ENCODE measurements around the gene CREB3L4.

DNA sequence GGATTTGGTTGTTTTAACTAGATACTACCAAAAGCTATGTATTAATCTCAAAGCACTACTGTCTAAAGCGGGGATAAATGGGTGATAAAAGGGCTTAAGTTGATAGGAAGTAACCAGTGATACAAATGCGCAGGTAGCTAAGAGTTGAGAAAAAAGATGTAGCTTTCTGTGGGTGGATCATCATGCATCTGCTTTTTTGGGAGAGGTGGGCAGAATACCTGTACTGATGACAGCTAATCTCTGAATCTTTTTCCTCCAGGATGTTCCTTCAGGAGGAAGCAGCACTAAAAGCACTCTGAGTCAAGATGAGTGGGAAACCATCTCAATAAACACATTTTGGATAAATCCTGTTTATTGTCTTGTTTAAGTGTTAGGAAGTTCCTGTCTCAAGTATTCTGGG, 24.1 kb downstream of the CREB3L4 start:
- TF ChIP-seq CTCF (IDR thresholded peaks at IDR 0.05) (no peak), POLR2A (IDR thresholded peaks at IDR 0.05) (no peak)
